H1 (cell line): ENCODE results near the gene CREBBP. TPM values are rescaled to one million over a fixed set of nuclear protein-coding genes. Genes with fewer than 3 reads are reported as not detected.

Experiments used
- CTCF ChIA-PET: fragments of 300-600 bp; sonication (Branson Sonifier 250); formaldehyde crosslinking; loops from one replicate; lab custom pipeline; 2021; ENCODE audit not compliant: partially characterized antibody; lab: Charles Lee
- POLR2A ChIA-PET: fragments of 300-600 bp; sonication (Branson Sonifier 250); formaldehyde crosslinking; loops from one replicate; lab custom pipeline; 2021; ENCODE audit warnings: inconsistent platforms; ENCODE audit not compliant: partially characterized antibody; lab: Charles Lee
- DNase-seq, 2 experiments: peaks; one replicate each; pipeline versions ENCODE4 v3.0.0 to v3.0.0-alpha.2; 2010 to 2022; ENCODE audit warnings: low spot score in 2 of 2, low read depth in 1 of 2, mixed read lengths in 1 of 2
- FAIRE-seq: peaks from 2 replicates; lab custom pipeline; 2011; peaks lifted over from hg19 to GRCh38; lab: Jason Lieb, UNC
- H2AFZ ChIP-seq: 2 replicates; pipeline ENCODE4 v1.8.1; 2012; ENCODE audit warnings: low read length, inconsistent platforms
- H2AK5ac ChIP-seq: 2 replicates; pipeline ENCODE4 v1.6.1; 2013; ENCODE audit warnings: low read depth, low read length
- H2BK120ac ChIP-seq: replicated peaks from 2 replicates; pipeline ENCODE3; 2013; ENCODE audit warnings: low read depth, low read length, inconsistent platforms
- H2BK12ac ChIP-seq: 2 replicates; pipeline ENCODE4 v1.6.1; 2013; ENCODE audit warnings: low read depth, low read length
- H2BK15ac ChIP-seq: 2 replicates; pipeline ENCODE4 v1.6.1; 2013; ENCODE audit warnings: low read length
- H2BK20ac ChIP-seq: 2 replicates; pipeline ENCODE4 v1.6.1; 2013; ENCODE audit warnings: low read length
- H2BK5ac ChIP-seq: 2 replicates; pipeline ENCODE4 v1.6.1; 2013; ENCODE audit warnings: low read depth, low read length
- H3K14ac ChIP-seq: 2 replicates; pipeline ENCODE4 v1.6.1; 2013; ENCODE audit warnings: inconsistent platforms; ENCODE audit not compliant: insufficient read length
- H3K18ac ChIP-seq: 2 replicates; pipeline ENCODE4 v1.6.1; 2013; ENCODE audit warnings: low read length; ENCODE audit errors: extremely low read depth
- H3K23ac ChIP-seq: 2 replicates; pipeline ENCODE4 v1.6.1; 2013; ENCODE audit warnings: inconsistent platforms; ENCODE audit not compliant: insufficient read length
- H3K23me2 ChIP-seq: 2 replicates; pipeline ENCODE4 v1.6.1; 2013; ENCODE audit warnings: low read depth, low read length
- H3K27ac ChIP-seq: 2 replicates; pipeline ENCODE4 v1.6.1; 2011; ENCODE audit warnings: low read depth, low read length, inconsistent platforms
- H3K27me3 ChIP-seq, 4 experiments: replicated peaks in 1 of 4; 1 replicate in 1 of 4; 2 replicates in 3 of 4; pipeline versions ENCODE4 v1.6.1 to v1.8.1; 2011 to 2013; ENCODE audit warnings: low read length in 3 of 4, mild to moderate bottlenecking in 3 of 4, inconsistent platforms in 2 of 4, mixed read lengths in 2 of 4, moderate library complexity in 1 of 4; ENCODE audit not compliant: control insufficient read depth in 3 of 4, insufficient read depth in 3 of 4; ENCODE audit errors: extremely low read depth in 1 of 4
- H3K36me3 ChIP-seq, 4 experiments: 2 replicates each; pipeline versions ENCODE4 v1.6.1 to v1.8.1; 2011 to 2013; ENCODE audit warnings: mild to moderate bottlenecking in 4 of 4, low read length in 3 of 4, moderate library complexity in 2 of 4, control low read depth in 1 of 4, inconsistent platforms in 1 of 4; ENCODE audit not compliant: insufficient read depth in 4 of 4, control insufficient read depth in 2 of 4
- H3K4ac ChIP-seq: replicated peaks from 2 replicates; pipeline ENCODE3; 2013; ENCODE audit warnings: low read length, low read depth, mixed read lengths, inconsistent platforms; ENCODE audit not compliant: insufficient read length
- H3K4me1 ChIP-seq, 4 experiments: replicated peaks in 1 of 4; 1 replicate in 1 of 4; 2 replicates in 3 of 4; pipeline versions ENCODE4 v1.6.1 to v1.8.1; 2011 to 2013; ENCODE audit warnings: low read length in 3 of 4, inconsistent platforms in 2 of 4, mixed read lengths in 1 of 4; ENCODE audit not compliant: insufficient read depth in 4 of 4, control insufficient read depth in 3 of 4
- H3K4me2 ChIP-seq, 2 experiments: 2 replicates each; pipeline versions ENCODE4 v1.6.1 to v1.8.1; 2011 to 2013; ENCODE audit warnings: low read depth in 2 of 2, low read length in 2 of 2, control low read depth in 1 of 2, inconsistent platforms in 1 of 2, mild to moderate bottlenecking in 1 of 2; ENCODE audit not compliant: insufficient read depth in 1 of 2
- H3K4me3 ChIP-seq, 4 experiments: fragments of 200-600, 300-600 bp in 1 of 4; sonication (generic), shearing (Covaris generic), sonication (Bioruptor Twin) in 1 of 4; 2 replicates each; pipeline versions ENCODE4 v1.5.1 to v1.8.1; 2011 to 2016; ENCODE audit warnings: low read length in 4 of 4, low read depth in 3 of 4, control low read depth in 2 of 4, inconsistent platforms in 2 of 4, mild to moderate bottlenecking in 2 of 4, mixed read lengths in 1 of 4, moderate library complexity in 1 of 4; ENCODE audit not compliant: insufficient read depth in 2 of 4; ENCODE audit errors: extremely low read depth in 1 of 4
- H3K56ac ChIP-seq: replicated peaks from 2 replicates; pipeline ENCODE3; 2013; ENCODE audit warnings: low read depth, mild to moderate bottlenecking, mixed read lengths, low read length, inconsistent platforms; ENCODE audit not compliant: insufficient read length
- H3K79me1 ChIP-seq: 2 replicates; pipeline ENCODE4 v1.6.1; 2013; ENCODE audit warnings: low read depth, low read length, control low read depth
- H3K79me2 ChIP-seq, 2 experiments: 2 replicates each; pipeline versions ENCODE4 v1.6.1 to v1.8.1; 2012 to 2013; ENCODE audit warnings: low read length in 2 of 2, mild to moderate bottlenecking in 2 of 2, inconsistent platforms in 1 of 2; ENCODE audit not compliant: insufficient read depth in 2 of 2, control insufficient read depth in 1 of 2
- H3K9ac ChIP-seq, 4 experiments: replicated peaks in 1 of 4; 1 replicate in 1 of 4; 2 replicates in 3 of 4; pipeline versions ENCODE4 v1.6.1 to v1.8.1; 2011 to 2013; ENCODE audit warnings: low read depth in 3 of 4, low read length in 3 of 4, control low read depth in 2 of 4, mild to moderate bottlenecking in 2 of 4, moderate library complexity in 2 of 4, inconsistent platforms in 1 of 4; ENCODE audit errors: extremely low read depth in 1 of 4
- H3K9me3 ChIP-seq, 2 experiments: 2 replicates each; pipeline versions ENCODE4 v1.6.1 to v1.8.1; 2012 to 2013; ENCODE audit warnings: mild to moderate bottlenecking in 2 of 2, moderate library complexity in 2 of 2, control low read depth in 1 of 2, inconsistent platforms in 1 of 2, low read depth in 1 of 2, low read length in 1 of 2, mixed read lengths in 1 of 2; ENCODE audit not compliant: insufficient read depth in 2 of 2
- H4K20me1 ChIP-seq, 2 experiments: replicated peaks in 1 of 2; 2 replicates each; pipeline versions ENCODE3 to v1.8.1; 2011 to 2013; ENCODE audit warnings: inconsistent platforms in 2 of 2, low read length in 2 of 2, mild to moderate bottlenecking in 1 of 2; ENCODE audit not compliant: insufficient read depth in 2 of 2, control insufficient read depth in 1 of 2
- H4K5ac ChIP-seq: 2 replicates; pipeline ENCODE4 v1.6.1; 2013; ENCODE audit warnings: low read length, low read depth, mixed read lengths, inconsistent platforms; ENCODE audit not compliant: insufficient read length
- H4K8ac ChIP-seq: 2 replicates; pipeline ENCODE4 v1.8.0; 2013; ENCODE audit warnings: mild to moderate bottlenecking, moderate library complexity, low read length, inconsistent platforms; ENCODE audit not compliant: insufficient read depth; ENCODE audit errors: extremely low read depth
- H4K91ac ChIP-seq: replicated peaks from 2 replicates; pipeline ENCODE3; 2013; ENCODE audit warnings: low read length, mixed read lengths, inconsistent platforms; ENCODE audit not compliant: insufficient read length
- YY1 ChIP-seq: IDR thresholded peaks from 2 replicates; pipeline ENCODE4 v1.6.1; 2011; ENCODE audit warnings: low read depth, mild to moderate bottlenecking, low read length
- WGBS, 2 experiments: shearing (Covaris generic) in 1 of 2; methylation state at CpG; one replicate each; pipeline versions ENCODE4 v1.1.6 to v1.1.7; 2013 to 2015; ENCODE audit warnings: low lambda C conversion rate in 2 of 2, mixed read lengths in 2 of 2, inconsistent platforms in 1 of 2, low coverage in 1 of 2, missing lambda C conversion rate in 1 of 2; ENCODE audit not compliant: insufficient replicate concordance in 2 of 2, insufficient coverage in 1 of 2, insufficient read length in 1 of 2; ENCODE audit errors: extremely low coverage in 1 of 2, missing lambda C conversion rate in 1 of 2; 5-methylcytosine and 5-hydroxymethylcytosine counted together
- polyA plus RNA-seq, 7 experiments: library from polyadenylated mRNA; depleted of rRNA in 3 of 7; stranded (reverse) in 5 of 7; unstranded in 2 of 7; fragments of >200 nt in 5 of 7; fragments of 200-250 nt in 2 of 7; gene quantifications; 1 replicate in 5 of 7; 2 replicates in 1 of 7; 4 replicates in 1 of 7; pipeline versions ENCODE4 v1.2.1 to v1.2.3, GENCODE V29; 2011 to 2013; ENCODE audit warnings: missing spikeins in 2 of 7, mixed read lengths in 2 of 7
- total RNA-seq: library from RNA; stranded (reverse); fragmentation: NEBNext Ultra II Directional; extraction: Animal tissue kit (Norgen Biotek cat#: 25700); gene quantifications from 2 replicates; pipeline ENCODE4 v1.2.1, GENCODE V29; 2021
- TF ChIP-seq, protein P1 (sequence below): IDR thresholded peaks from 2 replicates; pipeline ENCODE4 v1.6.1; 2011; ENCODE audit warnings: low read length, improper control_type of control experiment

CREBBP gene
- total and polyA plus RNA-seq, 2 of the 8 experiments (the other 6 are each of a cell fraction or from before 2014, with no cell fraction given) = 10.0 to 60.1 TPM

DNA sequence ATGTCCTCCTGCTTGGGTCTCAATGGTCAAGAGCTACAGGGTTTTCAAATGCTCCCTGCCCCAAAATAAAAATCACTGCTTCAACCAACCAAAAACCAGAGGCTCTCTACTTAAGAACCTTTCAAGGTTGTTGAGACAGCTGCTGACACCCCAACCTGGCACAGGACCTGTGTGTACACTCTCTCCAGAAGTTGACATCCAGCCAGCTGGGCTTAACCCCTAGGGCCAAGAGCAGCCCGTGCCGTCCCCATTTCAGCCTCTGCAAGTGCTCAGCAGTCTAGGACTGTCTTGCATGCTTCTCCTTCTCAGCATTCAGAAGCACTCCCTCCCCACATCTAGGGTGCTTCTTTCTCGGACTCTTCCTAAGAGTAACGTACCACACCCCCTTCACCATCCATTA lies 104.2 kb downstream of the CREBBP start:
- H3K56ac ChIP-seq = no peak overlapping the region
- H2AK5ac ChIP-seq = no peak overlapping the region
- no peaks in the 10 kb centered on the region for H3K4me1 ChIP-seq
- no peak overlapping the region for H3K9ac ChIP-seq
- no peak overlapping the region for H3K4ac ChIP-seq
- H3K4me2 ChIP-seq = no peak overlapping the region
- no peaks in the 10 kb centered on the region for H3K23me2 ChIP-seq
- H3K79me2 ChIP-seq = no peaks in the 10 kb centered on the region
- H4K20me1 ChIP-seq = peaks cover 4 to 8% of the 10 kb centered on the region in 2 experiments
- no peaks in the 10 kb centered on the region for H3K9me3 ChIP-seq
- H3K27me3 ChIP-seq = no peaks in the 10 kb centered on the region
- no peaks in the 10 kb centered on the region for H3K79me1 ChIP-seq
- no peak overlapping the region for H3K23ac ChIP-seq
- no peak overlapping the region for H2BK20ac ChIP-seq
- POLR2A ChIA-PET = no interaction called here
- FAIRE-seq (no peak), DNase-seq (no peak)
- CTCF ChIA-PET = interaction anchor here (0.9 to 1.0 kb wide), 2 partner anchors 25 to 51 kb away, joined by 3 read pairs; no protein-coding TSS in a partner anchor
- H2BK12ac ChIP-seq = no peak overlapping the region
- H4K91ac ChIP-seq = no peak overlapping the region
- H2BK5ac ChIP-seq = no peak overlapping the region
- H3K4me3 ChIP-seq = no peak overlapping the region
- no peak overlapping the region for H3K27ac ChIP-seq
- no peak overlapping the region for H2BK15ac ChIP-seq
- no peak overlapping the region for H4K5ac ChIP-seq
- WGBS, 2 experiments = 85% methylated on average over 4 of the region's 4 CpGs; no CpG with 5 or more reads in 1 of the 2 experiments
- peaks cover 7 to 65% (median 35%) of the 10 kb centered on the region in 4 experiments for H3K36me3 ChIP-seq
- no peak overlapping the region for H4K8ac ChIP-seq
- no peak overlapping the region for H2AFZ ChIP-seq
- H2BK120ac ChIP-seq = no peak overlapping the region
- H3K18ac ChIP-seq = no peak overlapping the region
- no peak overlapping the region for H3K14ac ChIP-seq
- no peak for TF ChIP-seq YY1
- TF ChIP-seq, protein P1, sequence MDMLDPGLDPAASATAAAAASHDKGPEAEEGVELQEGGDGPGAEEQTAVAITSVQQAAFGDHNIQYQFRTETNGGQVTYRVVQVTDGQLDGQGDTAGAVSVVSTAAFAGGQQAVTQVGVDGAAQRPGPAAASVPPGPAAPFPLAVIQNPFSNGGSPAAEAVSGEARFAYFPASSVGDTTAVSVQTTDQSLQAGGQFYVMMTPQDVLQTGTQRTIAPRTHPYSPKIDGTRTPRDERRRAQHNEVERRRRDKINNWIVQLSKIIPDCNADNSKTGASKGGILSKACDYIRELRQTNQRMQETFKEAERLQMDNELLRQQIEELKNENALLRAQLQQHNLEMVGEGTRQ = no peak
